Astrocyte of the spinal cord (primary cell): ENCODE measurements around the gene STK11IP.
A peak's percentile ranks its signal among the peaks of the same experiment; 100 is the strongest.
"Not testable (repeated sequence)": the region's sequence is repeated elsewhere in the genome, so short reads cannot be mapped to it uniquely, and the experiment has no call there.

Experiments used
- DNase-seq: peaks from one replicate; pipeline ENCODE4 v3.0.0; 2011; ENCODE audit warnings: low read depth, low spot score
- H3K4me3 ChIP-seq: 2 replicates; pipeline ENCODE4 v1.5.1; 2011; ENCODE audit warnings: low read depth, mild to moderate bottlenecking, low read length, moderate library complexity
- CTCF ChIP-seq: IDR thresholded peaks from 2 replicates; pipeline ENCODE4 v1.5.1; 2012; ENCODE audit warnings: low read depth, mild to moderate bottlenecking, low read length, inconsistent platforms
- in situ Hi-C: cut with HindIII; loops from 2 replicates; pipeline ENCODE4 v1.10.0; 2017; ENCODE audit warnings: low sequenced_read_pairs

STK11IP gene

GRCh38 chr2:219643788-219644398 is 46.2 kb downstream of the STK11IP start:
- no peak overlapping the region for H3K4me3 ChIP-seq
- no peak for DNase-seq
- no peak for TF ChIP-seq CTCF
- in situ Hi-C loops: no loop called here

- DNase-seq: no peak
- TF ChIP-seq CTCF: no peak
- H3K4me3 ChIP-seq: no peak overlapping the region
- in situ Hi-C loops: no loop called here
These were observed 47.3 kb downstream of the STK11IP start for GRCh38 chr2:219644801-219645480.

GRCh38 chr2:219645631-219646527 is 48.2 kb downstream of the STK11IP start:
- DNase-seq: peak; percentile 80
- TF ChIP-seq CTCF: no peak
- in situ Hi-C loops: no loop called here
- no peak overlapping the region for H3K4me3 ChIP-seq

GRCh38 chr2:219648176-219648575 is 50.5 kb downstream of the STK11IP start:
- no peak for TF ChIP-seq CTCF
- H3K4me3 ChIP-seq: no peak overlapping the region
- in situ Hi-C loops: no loop called here
- DNase-seq: no peak

GRCh38 chr2:219648963-219649362 is 51.3 kb downstream of the STK11IP start:
- TF ChIP-seq CTCF: no peak
- no peak for DNase-seq
- H3K4me3 ChIP-seq: no peak overlapping the region
- in situ Hi-C loops: no loop called here

GRCh38 chr2:219650426-219651248 is 53.0 kb downstream of the STK11IP start:
- no peak for TF ChIP-seq CTCF
- in situ Hi-C loops: no loop called here
- H3K4me3 ChIP-seq: no peak overlapping the region
- no peak for DNase-seq

GRCh38 chr2:219651656-219652055 is 54.0 kb downstream of the STK11IP start:
- in situ Hi-C loops, H3K4me3 ChIP-seq, DNase-seq: not testable (repeated sequence)
